ENCODE data around the gene USP12. TPM values are rescaled to one million over a fixed set of nuclear protein-coding genes. Genes with fewer than 3 reads are reported as not detected.

Gene USP12
- total RNA-seq, 5 donors from 2014 or later (not counting 1 experiment from before 2014, with no cell fraction given): 20.9 to 43.6 (median 21.8) TPM

- Mint-ChIP-seq H3K4me3 (no peak overlapping the region), H3K27ac (no peak overlapping the region), H3K27me3 (no peaks in the 10 kb centered on the region), H3K4me1 (peaks cover 41 to 57% (median 53%) of the 10 kb centered on the region in 3 donors), H3K36me3 (peaks cover 53% of the 10 kb centered on the region), H3K9me3 (peaks cover 4 to 12% (median 6%) of the 10 kb centered on the region in 3 donors)
- H3K27me3 ChIP-seq (replicated peaks in 1 of 2; ENCODE audit: control insufficient read depth in 2 of 2, extremely low read depth in 1 of 2, insufficient read depth in 2 of 2, low read length in 1 of 2): no peaks in the 10 kb centered on the region
- H3K27ac ChIP-seq (ENCODE audit: low read length): no peak overlapping the region
- DNase-seq (no peak), ATAC-seq (replicated peaks in 1 of 4) (no peak)
- H3K4me3 ChIP-seq (ENCODE audit: control insufficient read depth in 1 of 2, extremely low read depth in 1 of 2, low read length in 1 of 2): no peak overlapping the region
- CTCF ChIA-PET: interaction anchor here in 1 of 2 donors (1.1 kb wide), 1 partner anchor 13 kb away, joined by 3 read pairs; no protein-coding TSS in a partner anchor
- H3K4me1 ChIP-seq (ENCODE audit: control insufficient read depth in 1 of 2, extremely low read depth in 1 of 2, insufficient read depth in 2 of 2, low read length in 2 of 2): no peaks in the 10 kb centered on the region
- H3K9me3 ChIP-seq: no peaks in the 10 kb centered on the region
- H3K36me3 ChIP-seq (ENCODE audit: control insufficient read depth in 2 of 2, extremely low read depth in 1 of 2, insufficient read depth in 1 of 2, low read length in 1 of 2): peaks cover 0 to 7% of the 10 kb centered on the region in 2 donors
- WGBS (ENCODE audit: insufficient coverage): no CpG with 5 or more reads among the region's 3 CpGs
- POLR2A ChIA-PET: interaction anchor here in 1 of 2 donors (0.7 kb wide), 1 partner anchor 134 kb away, joined by 3 read pairs; no protein-coding TSS in a partner anchor
Observed at GRCh38 chr13:27120011-27120410, 51.6 kb downstream of the USP12 start.

GRCh38 chr13:27118428-27119054 is 53.1 kb downstream of the USP12 start:
- ATAC-seq (replicated peaks in 1 of 4): no peak
- H3K27ac ChIP-seq (ENCODE audit: low read length): no peak overlapping the region
- peaks cover 2 to 5% (median 4%) of the 10 kb centered on the region in 3 donors for H3K9me3 Mint-ChIP-seq
- no peak overlapping the region for H3K4me3 Mint-ChIP-seq
- no peak for DNase-seq
- H3K4me3 ChIP-seq (ENCODE audit: control insufficient read depth in 1 of 2, extremely low read depth in 1 of 2, low read length in 1 of 2): no peak overlapping the region
- H3K36me3 ChIP-seq (ENCODE audit: control insufficient read depth in 2 of 2, extremely low read depth in 1 of 2, insufficient read depth in 1 of 2, low read length in 1 of 2): peaks cover 0 to 8% of the 10 kb centered on the region in 2 donors
- H3K4me1 ChIP-seq (ENCODE audit: control insufficient read depth in 1 of 2, extremely low read depth in 1 of 2, insufficient read depth in 2 of 2, low read length in 2 of 2): no peaks in the 10 kb centered on the region
- WGBS (ENCODE audit: insufficient coverage): no CpG with 5 or more reads among the region's 3 CpGs
- ChIA-PET POLR2A (interaction anchor here in 1 of 2 donors (0.5 kb wide), 1 partner anchor 59 kb away, joined by 3 read pairs; no protein-coding TSS in a partner anchor), CTCF (no interaction called here)
- no peaks in the 10 kb centered on the region for H3K9me3 ChIP-seq
- peaks cover 51% of the 10 kb centered on the region for H3K36me3 Mint-ChIP-seq
- H3K4me1 Mint-ChIP-seq: peaks cover 45 to 66% (median 52%) of the 10 kb centered on the region in 3 donors
- no peak overlapping the region for H3K27ac Mint-ChIP-seq
- no peaks in the 10 kb centered on the region for H3K27me3 ChIP-seq (replicated peaks in 1 of 2; ENCODE audit: control insufficient read depth in 2 of 2, extremely low read depth in 1 of 2, insufficient read depth in 2 of 2, low read length in 1 of 2)
- H3K27me3 Mint-ChIP-seq: no peaks in the 10 kb centered on the region

- CTCF ChIA-PET: no interaction called here
- no peak for ATAC-seq (replicated peaks in 1 of 4)
- H3K4me1 ChIP-seq (ENCODE audit: control insufficient read depth in 1 of 2, extremely low read depth in 1 of 2, insufficient read depth in 2 of 2, low read length in 2 of 2): no peaks in the 10 kb centered on the region
- Mint-ChIP-seq H3K27ac (no peak overlapping the region), H3K27me3 (no peaks in the 10 kb centered on the region), H3K36me3 (peaks cover 52% of the 10 kb centered on the region), H3K9me3 (no peaks in the 10 kb centered on the region), H3K4me3 (no peak overlapping the region), H3K4me1 (peaks cover 49 to 67% (median 50%) of the 10 kb centered on the region in 3 donors)
- H3K27ac ChIP-seq (ENCODE audit: low read length): no peak overlapping the region
- WGBS (ENCODE audit: insufficient coverage): 79% methylated on average over 2 of the region's 5 CpGs
- H3K36me3 ChIP-seq (ENCODE audit: control insufficient read depth in 2 of 2, extremely low read depth in 1 of 2, insufficient read depth in 1 of 2, low read length in 1 of 2): peaks cover 0 to 11% of the 10 kb centered on the region in 2 donors
- DNase-seq: no peak
- no peaks in the 10 kb centered on the region for H3K27me3 ChIP-seq (replicated peaks in 1 of 2; ENCODE audit: control insufficient read depth in 2 of 2, extremely low read depth in 1 of 2, insufficient read depth in 2 of 2, low read length in 1 of 2)
- POLR2A ChIA-PET: no interaction called here
- H3K9me3 ChIP-seq: no peaks in the 10 kb centered on the region
- no peak overlapping the region for H3K4me3 ChIP-seq (ENCODE audit: control insufficient read depth in 1 of 2, extremely low read depth in 1 of 2, low read length in 1 of 2)
Observed at GRCh38 chr13:27117952-27118351, 53.7 kb downstream of the USP12 start.

- no peak for DNase-seq
- Histone ChIP-seq H3K27ac (ENCODE audit: low read length) (no peak overlapping the region), H3K4me1 (ENCODE audit: control insufficient read depth in 1 of 2, extremely low read depth in 1 of 2, insufficient read depth in 2 of 2, low read length in 2 of 2) (no peaks in the 10 kb centered on the region), H3K27me3 (replicated peaks in 1 of 2; ENCODE audit: control insufficient read depth in 2 of 2, extremely low read depth in 1 of 2, insufficient read depth in 2 of 2, low read length in 1 of 2) (no peaks in the 10 kb centered on the region), H3K36me3 (ENCODE audit: control insufficient read depth in 2 of 2, extremely low read depth in 1 of 2, insufficient read depth in 1 of 2, low read length in 1 of 2) (peaks cover 0 to 11% of the 10 kb centered on the region in 2 donors), H3K4me3 (ENCODE audit: control insufficient read depth in 1 of 2, extremely low read depth in 1 of 2, low read length in 1 of 2) (no peak overlapping the region), H3K9me3 (no peaks in the 10 kb centered on the region)
- no peak overlapping the region for H3K4me3 Mint-ChIP-seq
- H3K9me3 Mint-ChIP-seq: no peaks in the 10 kb centered on the region
- H3K4me1 Mint-ChIP-seq: peaks cover 47 to 63% (median 52%) of the 10 kb centered on the region in 3 donors
- no peaks in the 10 kb centered on the region for H3K27me3 Mint-ChIP-seq
- peaks cover 53% of the 10 kb centered on the region for H3K36me3 Mint-ChIP-seq
- ChIA-PET POLR2A (no interaction called here), CTCF (interaction anchor here (0.5 to 0.9 kb wide), 2 partner anchors 58 to 222 kb away, joined by 3 to 5 read pairs; no protein-coding TSS in a partner anchor)
- H3K27ac Mint-ChIP-seq: no peak overlapping the region
- no CpG with 5 or more reads among the region's 1 CpG for WGBS (ENCODE audit: insufficient coverage)
- ATAC-seq (replicated peaks in 1 of 4): no peak
Observed at GRCh38 chr13:27117158-27117557, 54.5 kb downstream of the USP12 start.

- Histone ChIP-seq H3K4me1 (ENCODE audit: control insufficient read depth in 1 of 2, extremely low read depth in 1 of 2, insufficient read depth in 2 of 2, low read length in 2 of 2) (no peaks in the 10 kb centered on the region), H3K27ac (ENCODE audit: low read length) (no peak overlapping the region), H3K27me3 (replicated peaks in 1 of 2; ENCODE audit: control insufficient read depth in 2 of 2, extremely low read depth in 1 of 2, insufficient read depth in 2 of 2, low read length in 1 of 2) (no peaks in the 10 kb centered on the region), H3K4me3 (ENCODE audit: control insufficient read depth in 1 of 2, extremely low read depth in 1 of 2, low read length in 1 of 2) (no peak overlapping the region), H3K36me3 (ENCODE audit: control insufficient read depth in 2 of 2, extremely low read depth in 1 of 2, insufficient read depth in 1 of 2, low read length in 1 of 2) (peaks cover 0 to 11% of the 10 kb centered on the region in 2 donors), H3K9me3 (no peaks in the 10 kb centered on the region)
- Mint-ChIP-seq H3K4me1 (peaks cover 29 to 36% (median 34%) of the 10 kb centered on the region in 3 donors), H3K9me3 (no peaks in the 10 kb centered on the region), H3K27ac (no peak overlapping the region), H3K4me3 (no peak overlapping the region), H3K27me3 (no peaks in the 10 kb centered on the region), H3K36me3 (peaks cover 46% of the 10 kb centered on the region)
- ChIA-PET CTCF (interaction anchor here in 1 of 2 donors (0.8 kb wide), 1 partner anchor 14 kb away, joined by 3 read pairs; no protein-coding TSS in a partner anchor), POLR2A (no interaction called here)
- ATAC-seq (replicated peaks in 1 of 4) (no peak), DNase-seq (no peak)
- 100% methylated on average over 1 of the region's 4 CpGs for WGBS (ENCODE audit: insufficient coverage)
Observed at GRCh38 chr13:27113436-27113835, 58.2 kb downstream of the USP12 start.

- ATAC-seq (replicated peaks in 1 of 4): no peak
- ChIA-PET CTCF (no interaction called here), POLR2A (interaction anchor here in 1 of 2 donors (0.6 kb wide), 1 partner anchor 822 kb away, joined by 3 read pairs; no protein-coding TSS in a partner anchor)
- peaks cover 24 to 30% (median 28%) of the 10 kb centered on the region in 3 donors for H3K4me1 Mint-ChIP-seq
- H3K4me3 ChIP-seq (ENCODE audit: control insufficient read depth in 1 of 2, extremely low read depth in 1 of 2, low read length in 1 of 2): no peak overlapping the region
- H3K27me3 ChIP-seq (replicated peaks in 1 of 2; ENCODE audit: control insufficient read depth in 2 of 2, extremely low read depth in 1 of 2, insufficient read depth in 2 of 2, low read length in 1 of 2): no peaks in the 10 kb centered on the region
- H3K27ac Mint-ChIP-seq: peak overlapping the region in 1 of 2 donors; percentile 39
- no peak overlapping the region for H3K27ac ChIP-seq (ENCODE audit: low read length)
- peaks cover 46% of the 10 kb centered on the region for H3K36me3 Mint-ChIP-seq
- H3K4me1 ChIP-seq (ENCODE audit: control insufficient read depth in 1 of 2, extremely low read depth in 1 of 2, insufficient read depth in 2 of 2, low read length in 2 of 2): no peaks in the 10 kb centered on the region
- H3K9me3 Mint-ChIP-seq: no peaks in the 10 kb centered on the region
- H3K4me3 Mint-ChIP-seq: no peak overlapping the region
- H3K9me3 ChIP-seq: no peaks in the 10 kb centered on the region
- no peak for DNase-seq
- H3K27me3 Mint-ChIP-seq: no peaks in the 10 kb centered on the region
- H3K36me3 ChIP-seq (ENCODE audit: control insufficient read depth in 2 of 2, extremely low read depth in 1 of 2, insufficient read depth in 1 of 2, low read length in 1 of 2): peaks cover 0 to 11% of the 10 kb centered on the region in 2 donors
Observed at GRCh38 chr13:27112006-27112405, 59.6 kb downstream of the USP12 start.
